HFFc6 (cell line): ENCODE data around the gene LINC00237. TPM values are rescaled to one million over a fixed set of nuclear protein-coding genes. Genes with fewer than 3 reads are reported as not detected.
A peak's percentile ranks its signal among the peaks of the same experiment; 100 is the strongest.

Experiments
- DNase-seq: peaks from one replicate; pipeline ENCODE4 v3.0.0-alpha.2; 2018
- H3K27ac Mint-ChIP-seq: 2 replicates; pipeline ENCODE4 v1.8.0; 2020; ENCODE audit warnings: mild to moderate bottlenecking, mixed read lengths
- H3K27me3 Mint-ChIP-seq: 2 replicates; pipeline ENCODE4 v1.8.0; 2021; ENCODE audit warnings: mild to moderate bottlenecking, moderate library complexity, mixed read lengths; ENCODE audit not compliant: insufficient read depth
- H3K36me3 Mint-ChIP-seq: 2 replicates; pipeline ENCODE4 v1.8.0; 2021; ENCODE audit warnings: low read depth, mixed read lengths
- H3K4me1 Mint-ChIP-seq: 2 replicates; pipeline ENCODE4 v1.8.0; 2020; ENCODE audit warnings: low read depth, mixed read lengths
- H3K4me3 Mint-ChIP-seq: 2 replicates; pipeline ENCODE4 v1.8.0; 2020; ENCODE audit warnings: mild to moderate bottlenecking, moderate library complexity, mixed read lengths
- H3K9me3 Mint-ChIP-seq: 2 replicates; pipeline ENCODE4 v1.8.0; 2020; ENCODE audit warnings: mild to moderate bottlenecking, mixed read lengths
- total RNA-seq, 6 experiments: library from RNA; stranded (reverse); fragmentation: NEBNext Ultra II Directional; extraction: Animal tissue kit (Norgen Biotek cat#: 25700); gene quantifications; 2 replicates in 1 of 6; 3 replicates in 5 of 6; pipeline ENCODE4 v1.2.3, GENCODE V29; 2021
- TF ChIP-seq, protein P1 (sequence below): fragments of 200-600 bp; sonication (generic); IDR thresholded peaks from 2 replicates; pipeline ENCODE4 v1.5.0; 2021; ENCODE audit warnings: antibody characterized with exemption, mild to moderate bottlenecking

LINC00237 gene
- total RNA-seq, 6 experiments from 2014 or later: not detected

DNA sequence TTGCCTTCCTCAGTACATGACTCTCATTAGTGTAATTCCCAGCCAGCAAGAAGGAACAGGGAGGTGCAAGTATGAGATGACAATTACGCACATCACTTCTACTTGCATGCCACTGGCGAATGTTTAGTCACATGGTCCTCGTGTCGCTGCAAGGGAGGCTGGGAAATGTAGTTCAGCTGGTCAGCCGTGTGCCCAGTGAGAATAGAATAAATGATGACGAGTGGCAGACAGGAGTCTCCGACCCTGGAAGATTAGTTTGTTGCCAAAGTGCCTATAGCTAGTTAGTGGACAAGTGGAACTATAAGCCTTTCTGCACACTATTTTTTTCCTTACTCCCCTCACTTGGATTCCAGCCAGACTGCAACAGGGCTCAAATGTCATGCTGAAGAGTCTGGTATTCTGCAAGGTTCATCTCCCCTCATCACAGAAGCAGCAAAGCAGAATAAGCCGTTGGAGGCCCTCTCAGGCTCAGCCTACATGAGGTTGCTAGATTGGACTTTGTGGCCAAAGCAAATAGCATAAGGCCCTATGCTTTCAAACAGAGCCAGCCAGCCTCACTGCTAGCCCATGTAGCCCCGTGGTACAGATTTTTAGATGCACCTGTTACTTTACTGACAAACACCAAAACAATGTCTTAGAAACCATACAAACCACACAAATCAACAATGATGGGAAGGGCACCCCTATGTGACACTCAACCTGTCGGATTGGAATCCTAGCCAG lies 9.7 kb downstream of the LINC00237 start:
- Mint-ChIP-seq H3K27me3 (peaks cover 33% of the 10 kb centered on the region), H3K9me3 (no peaks in the 10 kb centered on the region; the same call in 1 of the 2 replicates), H3K4me3 (peak overlapping the region; percentile 78), H3K4me1 (peaks cover 7% of the 10 kb centered on the region; the same call in 1 of the 2 replicates), H3K36me3 (no peaks in the 10 kb centered on the region), H3K27ac (no peak overlapping the region)
- DNase-seq: peak; percentile 55
- TF ChIP-seq, protein P1, sequence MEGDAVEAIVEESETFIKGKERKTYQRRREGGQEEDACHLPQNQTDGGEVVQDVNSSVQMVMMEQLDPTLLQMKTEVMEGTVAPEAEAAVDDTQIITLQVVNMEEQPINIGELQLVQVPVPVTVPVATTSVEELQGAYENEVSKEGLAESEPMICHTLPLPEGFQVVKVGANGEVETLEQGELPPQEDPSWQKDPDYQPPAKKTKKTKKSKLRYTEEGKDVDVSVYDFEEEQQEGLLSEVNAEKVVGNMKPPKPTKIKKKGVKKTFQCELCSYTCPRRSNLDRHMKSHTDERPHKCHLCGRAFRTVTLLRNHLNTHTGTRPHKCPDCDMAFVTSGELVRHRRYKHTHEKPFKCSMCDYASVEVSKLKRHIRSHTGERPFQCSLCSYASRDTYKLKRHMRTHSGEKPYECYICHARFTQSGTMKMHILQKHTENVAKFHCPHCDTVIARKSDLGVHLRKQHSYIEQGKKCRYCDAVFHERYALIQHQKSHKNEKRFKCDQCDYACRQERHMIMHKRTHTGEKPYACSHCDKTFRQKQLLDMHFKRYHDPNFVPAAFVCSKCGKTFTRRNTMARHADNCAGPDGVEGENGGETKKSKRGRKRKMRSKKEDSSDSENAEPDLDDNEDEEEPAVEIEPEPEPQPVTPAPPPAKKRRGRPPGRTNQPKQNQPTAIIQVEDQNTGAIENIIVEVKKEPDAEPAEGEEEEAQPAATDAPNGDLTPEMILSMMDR: no peak

DNA sequence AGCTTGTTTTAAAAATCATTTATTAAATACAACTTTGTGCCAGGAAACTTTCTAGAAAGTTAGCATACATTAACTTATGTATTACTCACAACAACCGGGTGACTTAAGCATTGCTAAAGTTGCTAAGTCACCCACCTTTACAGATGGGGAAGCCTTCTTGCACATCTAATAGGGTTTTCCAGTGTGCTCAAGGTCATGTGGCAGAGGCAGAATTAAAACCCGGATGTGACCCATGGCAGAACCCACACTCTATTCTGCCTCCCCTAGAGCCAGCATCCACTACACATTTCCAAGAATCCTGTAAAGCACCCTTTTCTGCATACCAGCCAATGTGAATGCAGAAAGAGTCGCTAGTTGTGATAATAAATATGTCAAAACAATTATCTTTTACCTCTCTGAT lies 13.4 kb downstream of the LINC00237 start:
- H3K36me3 Mint-ChIP-seq: no peaks in the 10 kb centered on the region
- no peaks in the 10 kb centered on the region for H3K9me3 Mint-ChIP-seq
- TF ChIP-seq, protein P1: no peak
- no peak for DNase-seq
- H3K27ac Mint-ChIP-seq: no peak overlapping the region
- no peak overlapping the region for H3K4me3 Mint-ChIP-seq
- H3K4me1 Mint-ChIP-seq: peaks cover 6% of the 10 kb centered on the region
- peaks cover 14% of the 10 kb centered on the region for H3K27me3 Mint-ChIP-seq

DNA sequence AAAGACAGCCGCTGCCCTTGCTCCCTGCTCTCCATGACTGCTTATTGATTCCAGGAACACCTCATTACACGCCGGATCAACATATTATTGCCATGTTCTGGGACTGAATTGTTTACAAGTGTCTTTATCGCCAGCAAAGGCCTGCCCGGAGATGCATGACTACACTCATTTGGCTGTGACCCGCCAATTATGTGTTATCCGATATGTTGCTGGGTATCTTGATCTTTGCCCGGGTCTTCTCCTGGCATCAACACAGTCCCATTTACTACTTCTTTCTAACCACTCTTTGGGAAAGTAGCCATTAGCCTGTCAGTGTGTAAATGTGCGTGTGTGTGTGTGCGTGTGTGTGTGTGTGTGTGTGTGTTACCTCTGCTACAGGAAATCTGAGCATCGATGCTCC lies 15.4 kb downstream of the LINC00237 start:
- Mint-ChIP-seq H3K9me3 (no peaks in the 10 kb centered on the region), H3K36me3 (no peaks in the 10 kb centered on the region), H3K27me3 (peaks cover 9% of the 10 kb centered on the region), H3K27ac (no peak overlapping the region), H3K4me3 (no peak overlapping the region), H3K4me1 (peaks cover 6% of the 10 kb centered on the region)
- TF ChIP-seq, protein P1: no peak
- no peak for DNase-seq

DNA sequence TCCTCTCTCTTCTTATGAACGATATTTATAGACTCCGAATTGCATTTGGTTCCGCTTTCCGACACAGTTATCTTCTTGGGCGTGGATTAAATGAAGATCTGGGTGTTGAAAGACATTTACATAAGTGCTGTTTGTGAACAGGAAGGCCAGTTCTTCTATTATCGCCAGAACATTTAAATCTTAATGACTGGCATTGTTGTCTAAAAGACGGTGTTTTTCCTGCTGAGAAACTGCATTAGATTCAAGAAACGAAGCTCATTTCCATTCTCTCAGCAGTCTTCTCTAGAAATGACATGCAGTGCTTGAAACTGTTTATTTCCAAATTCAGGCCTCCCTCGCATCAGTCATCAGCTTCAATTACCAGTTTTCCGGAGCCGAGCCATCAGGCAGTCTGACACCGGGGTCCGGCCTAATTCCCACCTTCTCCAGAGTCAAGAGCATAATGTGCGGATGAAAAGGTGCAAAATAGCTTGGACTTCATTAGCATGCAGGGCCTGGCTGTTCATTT lies 16.0 kb downstream of the LINC00237 start:
- H3K27me3 Mint-ChIP-seq: peaks cover 9% of the 10 kb centered on the region

DNA sequence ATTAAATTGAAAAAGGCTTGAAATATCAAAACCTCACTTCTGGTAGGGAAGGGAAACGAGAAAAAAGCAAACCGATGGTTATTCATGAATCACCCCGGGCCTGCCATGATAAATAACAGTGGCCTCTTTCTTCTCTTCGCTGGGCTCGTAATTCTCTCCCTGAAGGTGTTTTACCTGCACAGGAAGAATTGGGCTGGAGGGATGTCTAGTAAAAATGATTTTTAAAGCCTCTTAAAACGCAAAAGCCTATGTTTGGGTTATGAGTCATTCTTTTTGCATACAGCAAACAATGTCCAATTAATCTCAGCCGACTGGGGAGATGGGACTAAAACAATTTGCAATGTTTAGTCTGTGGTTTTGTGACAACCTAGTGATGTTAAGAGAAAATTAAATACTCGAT lies 16.8 kb downstream of the LINC00237 start:
- Mint-ChIP-seq H3K36me3 (no peaks in the 10 kb centered on the region), H3K27me3 (peaks cover 9% of the 10 kb centered on the region), H3K9me3 (no peaks in the 10 kb centered on the region), H3K4me3 (no peak overlapping the region), H3K27ac (no peak overlapping the region), H3K4me1 (peaks cover 6% of the 10 kb centered on the region)
- TF ChIP-seq, protein P1: no peak
- no peak for DNase-seq

More for the DNA sequence above, 16.0 kb downstream of the LINC00237 start:
- H3K4me1 Mint-ChIP-seq: peaks cover 6% of the 10 kb centered on the region
- no peaks in the 10 kb centered on the region for H3K36me3 Mint-ChIP-seq
- H3K4me3 Mint-ChIP-seq: no peak overlapping the region
- H3K9me3 Mint-ChIP-seq: no peaks in the 10 kb centered on the region
- no peak for DNase-seq
- TF ChIP-seq, protein P1: no peak
- H3K27ac Mint-ChIP-seq: no peak overlapping the region
